AG09309 (cell line): Measurements from ENCODE around the gene TRIM7.
A peak's percentile ranks its signal among the peaks of the same experiment; 100 is the strongest.

ENCODE experiments used
- DNase-seq: peaks from one replicate; pipeline ENCODE4 v3.0.0-alpha.2; 2010; ENCODE audit warnings: low read depth
- H3K4me3 ChIP-seq: 2 replicates; pipeline ENCODE4 v1.5.1; 2011; ENCODE audit warnings: mild to moderate bottlenecking, low read depth, low read length, moderate library complexity; ENCODE audit not compliant: control insufficient read depth
- TF ChIP-seq, protein P1 (sequence below): IDR thresholded peaks from 2 replicates; pipeline ENCODE4 v1.5.1; 2011; ENCODE audit warnings: mild to moderate bottlenecking, low read depth, low read length, inconsistent platforms; ENCODE audit not compliant: insufficient read depth, control insufficient read depth; ENCODE audit errors: missing control alignments

Gene TRIM7

DNA sequence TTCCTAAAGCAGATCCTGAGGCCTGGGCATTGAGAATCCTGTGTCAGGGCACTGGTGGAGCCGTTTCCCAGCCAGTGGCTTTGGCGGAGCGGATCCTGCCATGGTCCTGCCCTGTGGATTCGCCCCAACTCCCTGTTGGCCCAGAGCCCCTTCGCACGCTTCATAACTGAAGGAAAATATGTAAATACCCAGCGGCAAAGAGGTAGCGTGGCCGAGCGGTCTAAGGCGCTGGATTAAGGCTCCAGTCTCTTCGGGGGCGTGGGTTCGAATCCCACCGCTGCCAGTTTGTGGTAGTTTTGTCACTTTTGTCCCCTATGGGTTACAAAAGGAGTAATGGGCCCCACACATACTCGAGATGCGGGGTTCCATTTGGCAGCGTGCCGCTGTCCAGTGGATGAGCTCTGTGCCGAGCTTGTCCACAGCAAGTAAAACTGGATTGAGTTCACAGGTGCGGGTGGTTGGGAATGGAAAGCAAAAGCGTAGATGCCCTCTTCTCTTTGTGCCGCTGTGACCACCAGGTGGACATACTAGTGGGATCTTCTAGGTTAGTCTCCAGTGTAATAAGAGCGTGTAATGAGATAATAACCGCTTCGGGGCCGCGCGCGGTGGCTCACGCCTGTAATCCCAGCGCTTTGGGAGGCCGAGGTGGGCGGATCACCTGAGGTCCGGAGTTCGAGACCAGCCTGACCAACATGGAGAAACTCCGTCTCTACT is 17.3 kb downstream of the TRIM7 start:
- DNase-seq: no peak
- TF ChIP-seq, protein P1, sequence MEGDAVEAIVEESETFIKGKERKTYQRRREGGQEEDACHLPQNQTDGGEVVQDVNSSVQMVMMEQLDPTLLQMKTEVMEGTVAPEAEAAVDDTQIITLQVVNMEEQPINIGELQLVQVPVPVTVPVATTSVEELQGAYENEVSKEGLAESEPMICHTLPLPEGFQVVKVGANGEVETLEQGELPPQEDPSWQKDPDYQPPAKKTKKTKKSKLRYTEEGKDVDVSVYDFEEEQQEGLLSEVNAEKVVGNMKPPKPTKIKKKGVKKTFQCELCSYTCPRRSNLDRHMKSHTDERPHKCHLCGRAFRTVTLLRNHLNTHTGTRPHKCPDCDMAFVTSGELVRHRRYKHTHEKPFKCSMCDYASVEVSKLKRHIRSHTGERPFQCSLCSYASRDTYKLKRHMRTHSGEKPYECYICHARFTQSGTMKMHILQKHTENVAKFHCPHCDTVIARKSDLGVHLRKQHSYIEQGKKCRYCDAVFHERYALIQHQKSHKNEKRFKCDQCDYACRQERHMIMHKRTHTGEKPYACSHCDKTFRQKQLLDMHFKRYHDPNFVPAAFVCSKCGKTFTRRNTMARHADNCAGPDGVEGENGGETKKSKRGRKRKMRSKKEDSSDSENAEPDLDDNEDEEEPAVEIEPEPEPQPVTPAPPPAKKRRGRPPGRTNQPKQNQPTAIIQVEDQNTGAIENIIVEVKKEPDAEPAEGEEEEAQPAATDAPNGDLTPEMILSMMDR: peak; percentile 19
- H3K4me3 ChIP-seq: peak overlapping the region; percentile 0; the same call in 1 of the 2 replicates

DNA sequence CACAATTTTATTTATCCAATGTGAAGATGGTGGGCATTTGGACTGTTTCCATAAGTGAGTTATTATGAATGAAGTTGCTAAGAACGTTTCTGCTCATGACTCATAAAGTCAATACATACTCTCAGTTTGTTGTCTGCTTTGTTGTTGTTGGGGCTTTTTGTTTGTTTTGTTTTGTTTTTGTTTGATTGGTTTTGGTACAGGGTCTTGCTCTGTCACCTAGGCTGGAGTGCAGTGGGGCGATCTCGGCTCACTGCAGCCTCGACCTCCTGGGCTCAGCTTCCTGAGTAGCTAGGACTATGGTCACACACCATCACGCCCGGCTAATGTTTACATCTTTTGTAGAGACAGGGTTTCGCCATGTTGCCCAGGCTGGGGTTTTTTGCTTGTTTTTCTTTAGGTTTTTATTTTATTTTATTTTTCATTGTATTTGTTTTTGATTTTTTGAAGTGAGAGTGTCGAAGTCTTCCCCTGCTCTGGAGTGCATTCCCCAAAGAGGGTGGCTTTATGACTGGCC is 18.0 kb downstream of the TRIM7 start:
- TF ChIP-seq, protein P1: no peak
- H3K4me3 ChIP-seq: no peak overlapping the region
- DNase-seq: no peak

DNA sequence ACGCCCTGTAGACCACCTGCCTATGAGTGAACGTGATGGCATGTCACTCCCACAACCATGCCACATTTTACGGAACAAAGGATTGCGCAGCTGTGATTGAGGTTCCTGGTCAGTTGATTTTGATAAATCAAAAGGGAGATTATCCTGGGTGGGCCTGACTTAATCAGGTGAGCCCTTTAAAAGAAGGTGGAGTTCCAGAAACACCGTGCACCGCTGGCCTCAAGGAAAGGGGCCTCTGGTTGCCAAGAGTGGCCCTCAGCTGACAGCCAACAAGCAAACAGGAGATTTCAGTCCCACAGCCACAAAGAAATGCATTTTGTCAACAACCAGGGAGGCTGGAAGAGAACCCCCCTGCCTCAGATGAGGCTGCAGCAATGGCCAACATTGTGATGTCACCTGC is 19.0 kb downstream of the TRIM7 start:
- DNase-seq: no peak
- H3K4me3 ChIP-seq: no peak overlapping the region
- TF ChIP-seq, protein P1: no peak

DNA sequence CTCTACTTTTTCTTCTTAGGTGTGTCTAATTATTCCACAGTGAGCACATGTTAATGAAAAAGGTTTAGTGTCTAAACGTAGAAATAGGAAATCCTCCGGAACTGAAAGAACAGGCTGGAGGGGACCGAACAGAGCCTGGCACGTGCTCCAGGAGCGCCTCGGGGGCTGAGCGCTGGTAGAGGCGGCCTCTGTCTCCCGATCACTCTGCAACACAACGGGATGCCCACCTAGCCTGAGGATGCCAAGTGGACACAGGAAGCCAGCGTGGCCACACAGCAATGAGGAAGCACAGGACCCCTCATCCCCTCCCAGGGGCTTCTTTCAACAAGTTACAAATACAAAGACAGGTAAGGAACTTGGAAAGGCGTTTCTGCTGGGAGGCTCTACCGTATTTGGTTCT is 19.4 kb downstream of the TRIM7 start:
- TF ChIP-seq, protein P1: no peak
- no peak overlapping the region for H3K4me3 ChIP-seq
- no peak for DNase-seq

DNA sequence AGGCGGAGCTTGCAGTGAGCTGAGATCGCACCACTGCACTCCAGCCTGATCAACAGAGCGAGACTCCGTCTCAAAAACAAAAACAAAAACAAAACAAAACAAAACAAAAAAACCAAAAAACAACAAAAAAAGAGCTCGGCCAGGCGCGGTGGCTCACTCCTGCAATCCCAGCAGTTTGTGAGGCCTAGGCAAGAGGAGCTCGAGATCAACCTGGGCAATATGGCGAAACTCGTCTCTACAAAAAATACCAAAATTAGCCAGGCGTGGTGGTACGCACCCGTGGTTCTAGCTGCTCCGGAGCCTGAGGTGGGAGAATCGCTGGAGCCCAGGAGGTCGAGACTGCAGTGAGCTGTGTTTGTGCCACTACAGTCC is 20.2 kb downstream of the TRIM7 start:
- TF ChIP-seq, protein P1: no peak
- DNase-seq: no peak
- H3K4me3 ChIP-seq: no peak overlapping the region

DNA sequence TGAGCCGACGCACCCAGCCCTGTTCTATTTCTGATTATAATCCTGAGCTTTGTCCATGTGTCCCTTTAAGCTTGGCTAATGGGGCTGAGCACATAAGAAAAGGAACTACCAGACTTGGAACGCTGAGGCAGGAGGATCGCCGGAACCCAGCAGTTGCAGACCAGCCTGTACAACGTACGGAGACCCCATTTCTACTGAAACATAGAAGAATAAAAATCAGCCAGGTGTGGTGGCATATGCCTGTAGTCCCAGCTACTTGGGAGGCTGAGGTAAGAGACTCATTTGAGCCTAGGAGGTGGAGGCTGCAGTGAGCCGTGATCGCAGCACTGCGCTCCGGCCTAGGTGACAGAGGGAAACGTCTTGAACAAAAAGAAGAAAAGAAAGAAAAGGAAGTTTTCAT is 22.3 kb downstream of the TRIM7 start:
- DNase-seq: no peak
- H3K4me3 ChIP-seq: no peak overlapping the region
- TF ChIP-seq, protein P1: no peak
